ENCODE measurements around the gene ETNK2.

ETNK2 gene

DNA sequence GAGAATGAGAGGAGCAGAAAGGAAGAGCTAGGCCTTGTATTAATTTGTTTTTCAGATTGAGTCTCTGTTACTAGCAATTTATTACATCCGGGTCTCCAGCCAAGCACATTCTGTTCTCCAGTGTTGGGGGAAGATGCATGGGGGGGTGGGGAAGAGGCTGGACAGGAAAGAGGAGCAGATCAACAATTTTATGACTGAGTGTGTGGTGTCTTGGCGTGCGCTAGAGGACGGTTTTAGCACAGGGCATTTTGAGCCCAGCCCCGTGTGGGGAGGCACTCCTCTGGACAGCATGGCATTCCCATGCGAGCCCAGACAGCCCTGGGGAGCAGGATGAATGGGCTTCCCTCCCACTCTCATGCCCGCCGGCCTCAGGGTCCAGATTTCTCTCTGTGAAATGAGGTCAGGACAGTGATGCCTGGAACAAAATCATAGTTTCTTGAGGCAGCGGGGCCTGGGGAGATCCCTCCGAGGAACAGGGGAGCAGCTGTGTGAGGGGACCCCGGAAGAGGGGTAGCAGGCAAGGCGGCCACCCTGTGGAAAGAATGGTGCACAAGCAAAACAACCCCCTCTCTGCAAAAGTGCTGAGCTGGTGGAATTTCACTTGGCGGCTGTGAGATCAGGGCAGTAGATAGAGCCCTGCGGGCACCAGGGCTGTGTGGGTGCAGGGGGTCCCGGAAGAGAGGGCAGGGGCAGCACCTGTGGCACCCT lies 62.6 kb downstream of the ETNK2 start:
- no peaks in the 10 kb centered on the region for H3K36me3 ChIP-seq (ENCODE audit: insufficient read depth, low read length)
- no peak overlapping the region for H3K27ac ChIP-seq
- no peak for DNase-seq (ENCODE audit: low read depth, low spot score)
- no peaks in the 10 kb centered on the region for H3K9me3 ChIP-seq (ENCODE audit: low read depth, low read length)
- H3K4me3 ChIP-seq: no peak overlapping the region
- TF ChIP-seq EZH2 (IDR thresholded peaks at IDR 0.05): no peak
- no peak overlapping the region for H3K9ac ChIP-seq (ENCODE audit: insufficient read length)

- no peak for DNase-seq (ENCODE audit: low read depth, low spot score)
- Histone ChIP-seq H3K27ac (no peak overlapping the region), H3K9me3 (ENCODE audit: low read depth, low read length) (no peaks in the 10 kb centered on the region), H3K36me3 (ENCODE audit: insufficient read depth, low read length) (no peaks in the 10 kb centered on the region), H3K4me3 (no peak overlapping the region), H3K9ac (ENCODE audit: insufficient read length) (no peak overlapping the region)
- TF ChIP-seq FOXP2 (optimal IDR thresholded peaks at IDR 0.05; ENCODE audit: control extremely low read depth, extremely low read length, insufficient read depth) (no peak), EZH2 (IDR thresholded peaks at IDR 0.05) (no peak), POLR2AphosphoS5 (IDR thresholded peaks at IDR 0.05; ENCODE audit: borderline replicate concordance, low read depth, low read length) (no peak)
Measured at GRCh38 chr1:204088596-204088995, 63.2 kb downstream of the ETNK2 start.

DNA sequence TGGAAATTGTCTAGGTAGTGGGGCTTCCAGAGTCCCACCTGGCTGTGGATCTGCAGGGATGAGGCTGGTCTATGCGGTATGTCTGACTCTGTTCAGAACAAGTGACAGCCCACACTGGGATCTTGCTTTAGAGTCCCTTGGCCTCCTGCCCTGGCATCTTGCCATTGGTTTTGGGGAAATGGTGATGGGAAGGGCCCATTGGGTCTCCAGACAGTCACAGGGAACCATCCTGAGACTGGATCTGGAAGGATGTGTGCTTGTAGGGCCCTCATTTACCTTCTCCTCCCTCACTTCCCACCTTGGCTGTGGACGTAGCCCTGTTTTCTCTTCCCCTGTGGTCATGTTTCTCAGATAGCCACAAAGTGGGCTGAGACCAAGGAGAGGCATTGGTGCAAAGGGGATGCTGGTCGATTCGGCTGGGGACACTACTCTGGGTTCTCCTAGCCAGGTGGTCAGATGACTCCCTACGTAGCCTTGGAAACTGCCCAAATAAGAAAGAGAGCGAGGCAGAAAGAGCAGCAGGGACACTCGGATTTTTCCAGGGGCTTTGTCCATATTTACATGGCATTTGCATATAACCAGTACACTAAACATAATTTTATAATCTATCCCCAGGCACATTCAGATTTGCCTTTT lies 63.8 kb downstream of the ETNK2 start:
- DNase-seq (ENCODE audit: low read depth, low spot score): no peak
- Histone ChIP-seq H3K9ac (ENCODE audit: insufficient read length) (no peak overlapping the region), H3K4me3 (no peak overlapping the region), H3K36me3 (ENCODE audit: insufficient read depth, low read length) (no peaks in the 10 kb centered on the region), H3K27ac (no peak overlapping the region), H3K9me3 (ENCODE audit: low read depth, low read length) (no peaks in the 10 kb centered on the region)
- TF ChIP-seq EZH2 (IDR thresholded peaks at IDR 0.05) (no peak), POLR2AphosphoS5 (IDR thresholded peaks at IDR 0.05; ENCODE audit: borderline replicate concordance, low read depth, low read length) (no peak), FOXP2 (optimal IDR thresholded peaks at IDR 0.05; ENCODE audit: control extremely low read depth, extremely low read length, insufficient read depth) (no peak)

DNA sequence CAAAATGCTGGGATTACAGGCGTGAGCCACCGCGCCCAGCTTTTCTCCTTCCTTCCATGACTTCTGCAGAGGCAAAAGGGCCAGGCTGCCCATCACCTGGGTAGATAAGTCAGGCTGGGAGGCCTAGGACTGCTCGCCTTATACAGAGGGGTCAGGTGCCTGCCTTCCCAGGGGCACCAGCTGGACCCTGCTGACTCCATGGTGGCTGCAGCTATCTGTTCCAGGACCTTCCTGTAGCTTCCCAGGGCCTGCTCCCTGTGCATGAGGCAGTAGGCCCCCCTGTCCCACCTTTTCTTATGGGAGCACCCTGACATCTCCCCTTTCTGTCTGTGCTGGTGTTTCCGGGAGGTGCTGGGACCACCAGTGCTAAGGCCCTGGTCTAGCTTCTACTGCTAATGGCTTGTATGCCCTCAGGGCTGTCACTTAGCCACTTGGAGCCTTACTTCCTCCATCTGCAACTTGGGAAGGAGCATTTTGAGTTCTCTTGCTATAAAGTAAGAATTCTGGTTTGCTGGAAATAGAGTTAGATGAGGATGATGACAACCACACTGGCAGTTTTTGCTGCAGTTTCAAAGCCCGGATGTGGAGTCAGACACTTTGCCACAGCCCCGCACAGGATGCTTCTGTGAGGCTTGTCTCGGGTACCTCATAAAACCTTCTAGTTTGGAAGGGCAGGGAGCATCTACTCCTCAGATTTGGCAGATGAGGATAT lies 64.5 kb downstream of the ETNK2 start:
- Histone ChIP-seq H3K36me3 (ENCODE audit: insufficient read depth, low read length) (no peaks in the 10 kb centered on the region), H3K9ac (ENCODE audit: insufficient read length) (no peak overlapping the region), H3K9me3 (ENCODE audit: low read depth, low read length) (no peaks in the 10 kb centered on the region), H3K27ac (no peak overlapping the region), H3K4me3 (no peak overlapping the region)
- TF ChIP-seq FOXP2 (optimal IDR thresholded peaks at IDR 0.05; ENCODE audit: control extremely low read depth, extremely low read length, insufficient read depth) (no peak), EZH2 (IDR thresholded peaks at IDR 0.05) (no peak), POLR2AphosphoS5 (IDR thresholded peaks at IDR 0.05; ENCODE audit: borderline replicate concordance, low read depth, low read length) (no peak)
- DNase-seq (ENCODE audit: low read depth, low spot score): no peak

DNA sequence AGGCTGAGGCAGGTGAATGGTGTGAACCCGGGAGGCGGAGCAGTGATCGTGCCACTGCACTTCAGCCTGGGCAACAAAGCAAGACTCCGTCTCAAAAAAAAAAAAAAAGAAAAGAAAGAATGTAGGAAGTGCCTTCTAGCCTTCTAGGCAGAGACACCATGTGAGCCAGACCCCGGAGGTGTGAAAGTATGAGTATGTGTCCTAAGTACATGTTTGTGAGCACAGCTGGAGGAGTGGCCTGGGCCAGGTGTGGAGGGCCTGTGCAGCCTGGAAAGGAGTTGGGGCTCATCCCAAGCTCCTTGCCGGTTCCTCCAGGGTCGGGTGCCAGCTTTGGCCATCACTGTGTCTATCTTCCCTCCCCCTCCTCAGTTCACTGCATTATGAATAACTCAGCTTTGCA lies 66.0 kb downstream of the ETNK2 start:
- Histone ChIP-seq H3K27ac (no peak overlapping the region), H3K9me3 (ENCODE audit: low read depth, low read length) (no peaks in the 10 kb centered on the region), H3K9ac (ENCODE audit: insufficient read length) (no peak overlapping the region), H3K4me3 (no peak overlapping the region), H3K36me3 (ENCODE audit: insufficient read depth, low read length) (no peaks in the 10 kb centered on the region)
- TF ChIP-seq FOXP2 (optimal IDR thresholded peaks at IDR 0.05; ENCODE audit: control extremely low read depth, extremely low read length, insufficient read depth) (no peak), POLR2AphosphoS5 (IDR thresholded peaks at IDR 0.05; ENCODE audit: borderline replicate concordance, low read depth, low read length) (no peak), EZH2 (IDR thresholded peaks at IDR 0.05) (no peak)
- DNase-seq (ENCODE audit: low read depth, low spot score): no peak

- Histone ChIP-seq H3K36me3 (ENCODE audit: insufficient read depth, low read length) (no peaks in the 10 kb centered on the region), H3K9me3 (ENCODE audit: low read depth, low read length) (no peaks in the 10 kb centered on the region), H3K4me3 (no peak overlapping the region), H3K9ac (ENCODE audit: insufficient read length) (no peak overlapping the region), H3K27ac (no peak overlapping the region)
- TF ChIP-seq EZH2 (IDR thresholded peaks at IDR 0.05) (no peak), POLR2AphosphoS5 (IDR thresholded peaks at IDR 0.05; ENCODE audit: borderline replicate concordance, low read depth, low read length) (no peak), FOXP2 (optimal IDR thresholded peaks at IDR 0.05; ENCODE audit: control extremely low read depth, extremely low read length, insufficient read depth) (no peak)
- DNase-seq (ENCODE audit: low read depth, low spot score): no peak
Measured at GRCh38 chr1:204084247-204084772, 67.5 kb downstream of the ETNK2 start.

DNA sequence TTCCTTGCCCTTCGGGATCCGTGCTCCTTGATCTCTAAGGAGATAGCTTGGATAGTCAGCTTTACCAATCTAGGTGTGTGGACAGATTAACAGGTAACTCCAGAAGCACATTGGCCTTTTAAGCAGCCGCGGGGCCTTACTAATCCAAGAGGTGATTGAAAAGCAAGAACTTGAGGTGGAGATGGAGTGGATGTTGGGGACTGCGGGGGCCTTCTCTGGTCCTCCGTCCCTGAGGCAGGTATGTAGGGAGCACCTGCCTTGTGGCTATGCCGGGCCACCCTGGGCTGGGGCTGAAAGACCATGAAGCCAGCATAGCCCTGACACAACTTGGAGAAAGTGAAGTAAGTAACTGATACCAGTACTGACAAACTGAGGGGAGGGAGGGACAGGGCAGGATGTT lies 68.4 kb downstream of the ETNK2 start:
- no peaks in the 10 kb centered on the region for H3K9me3 ChIP-seq (ENCODE audit: low read depth, low read length)
- no peak overlapping the region for H3K27ac ChIP-seq
- DNase-seq (ENCODE audit: low read depth, low spot score): no peak
- H3K4me3 ChIP-seq: no peak overlapping the region
- no peaks in the 10 kb centered on the region for H3K36me3 ChIP-seq (ENCODE audit: insufficient read depth, low read length)
- H3K9ac ChIP-seq (ENCODE audit: insufficient read length): no peak overlapping the region
- TF ChIP-seq FOXP2 (optimal IDR thresholded peaks at IDR 0.05; ENCODE audit: control extremely low read depth, extremely low read length, insufficient read depth) (no peak), POLR2AphosphoS5 (IDR thresholded peaks at IDR 0.05; ENCODE audit: borderline replicate concordance, low read depth, low read length) (no peak), EZH2 (IDR thresholded peaks at IDR 0.05) (no peak)

- H3K36me3 ChIP-seq (ENCODE audit: insufficient read depth, low read length): no peaks in the 10 kb centered on the region
- no peak for DNase-seq (ENCODE audit: low read depth, low spot score)
- H3K9me3 ChIP-seq (ENCODE audit: low read depth, low read length): no peaks in the 10 kb centered on the region
- no peak for TF ChIP-seq FOXP2 (optimal IDR thresholded peaks at IDR 0.05; ENCODE audit: control extremely low read depth, extremely low read length, insufficient read depth)
- no peak for TF ChIP-seq POLR2AphosphoS5 (IDR thresholded peaks at IDR 0.05; ENCODE audit: borderline replicate concordance, low read depth, low read length)
- TF ChIP-seq EZH2 (IDR thresholded peaks at IDR 0.05): no peak
- H3K9ac ChIP-seq (ENCODE audit: insufficient read length): no peak overlapping the region
- no peak overlapping the region for H3K4me3 ChIP-seq
- no peak overlapping the region for H3K27ac ChIP-seq
Measured at GRCh38 chr1:204081791-204082513, 69.9 kb downstream of the ETNK2 start.
